IPS DF 19.7 (cell line): ENCODE measurements around the gene ODAD2.

Source experiments
- DNase-seq: peaks from one replicate; pipeline ENCODE4 v3.0.0-alpha.2; 2013; ENCODE audit warnings: low read depth, low spot score

The ODAD2 gene

GRCh38 chr10:27770181-27770580 lies 228.7 kb downstream of the ODAD2 start:
- no peak for DNase-seq
